PC-3 (cell line): ENCODE data around the gene TIMM17A. TPM values are rescaled to one million over a fixed set of nuclear protein-coding genes. Genes with fewer than 3 reads are reported as not detected.

ENCODE experiments used
- ATAC-seq: fragments of 200-7000 bp; cut with Tn5 transposase; 2 replicates; pipeline ENCODE4 v1.9.1; 2020; ENCODE audit warnings: mild to moderate bottlenecking, moderate library complexity
- BruUV-seq: library from RNA; stranded (reverse); fragments of 400-500 nt; replicated peaks from 2 replicates; lab custom pipeline; 2021; lab: Mats Ljungman, UMichigan
- CTCF ChIA-PET: fragments of 300-600 bp; sonication (Branson Sonifier 250); formaldehyde crosslinking; loops from one replicate; lab custom pipeline; 2022; ENCODE audit warnings: antibody characterized with exemption; lab: Charles Lee
- POLR2A ChIA-PET: fragments of 300-600 bp; sonication (Branson Sonifier 250); formaldehyde crosslinking; loops from one replicate; lab custom pipeline; 2022; ENCODE audit warnings: antibody characterized with exemption; ENCODE audit not compliant: unreplicated experiment; lab: Charles Lee
- DNase-seq: peaks from one replicate; pipeline ENCODE4 v3.0.0-alpha.2; 2015
- H2AFZ ChIP-seq: fragments of 300-600 bp; sonication (generic); 2 replicates; pipeline ENCODE4 v1.6.0; 2016; ENCODE audit warnings: antibody characterized with exemption, low read length
- H3F3A ChIP-seq: fragments of 300-600 bp; sonication (generic); one replicate; pipeline ENCODE4 v1.6.0; 2017; ENCODE audit warnings: antibody characterized with exemption, low read length, control low read depth, mild to moderate bottlenecking; ENCODE audit not compliant: unreplicated experiment
- H3K27ac ChIP-seq: fragments of 300-600 bp; sonication (generic); 2 replicates; pipeline ENCODE4 v1.5.1; 2016; ENCODE audit warnings: mild to moderate bottlenecking, low read length
- H3K27me3 ChIP-seq: fragments of 300-600 bp; sonication (generic); 2 replicates; pipeline ENCODE4 v1.6.1; 2016; ENCODE audit warnings: low read length, mixed read lengths
- H3K36me3 ChIP-seq: fragments of 300-600 bp; sonication (generic); 2 replicates; pipeline ENCODE4 v1.6.1; 2016; ENCODE audit warnings: low read depth, mixed run types, low read length, mixed read lengths
- H3K4me1 ChIP-seq: fragments of 300-600 bp; sonication (generic); 2 replicates; pipeline ENCODE4 v1.5.1; 2016; ENCODE audit warnings: low read length; ENCODE audit not compliant: insufficient read depth
- H3K4me2 ChIP-seq: fragments of 300-600 bp; sonication (generic); 2 replicates; pipeline ENCODE4 v1.6.0; 2016; ENCODE audit warnings: low read length
- H3K4me3 ChIP-seq: fragments of 300-600 bp; sonication (generic); 2 replicates; pipeline ENCODE4 v1.5.1; 2016; ENCODE audit warnings: mild to moderate bottlenecking, low read length, mixed read lengths
- H3K79me2 ChIP-seq: fragments of 300-600 bp; sonication (generic); 2 replicates; pipeline ENCODE4 v1.6.1; 2017; ENCODE audit warnings: low read length, mixed read lengths
- H3K9ac ChIP-seq: fragments of 300-600 bp; sonication (generic); 2 replicates; pipeline ENCODE4 v1.6.0; 2016; ENCODE audit warnings: mild to moderate bottlenecking, low read length
- H3K9me2 ChIP-seq: fragments of 300-600 bp; sonication (generic); replicated peaks from 2 replicates; pipeline ENCODE4 v1.6.1; 2016; ENCODE audit warnings: mixed run types, low read length, mixed read lengths
- H3K9me3 ChIP-seq: fragments of 300-600 bp; sonication (generic); 2 replicates; pipeline ENCODE4 v1.6.1; 2016; ENCODE audit warnings: low read length, mixed read lengths
- H4K20me1 ChIP-seq: fragments of 300-600 bp; sonication (generic); 2 replicates; pipeline ENCODE4 v1.6.1; 2016; ENCODE audit warnings: low read length, mixed read lengths
- EZH2 ChIP-seq: fragments of 300-600 bp; sonication (generic); IDR thresholded peaks from one replicate; pipeline ENCODE4 v1.6.1; 2017; ENCODE audit warnings: antibody characterized with exemption, mild to moderate bottlenecking, low read length; ENCODE audit not compliant: unreplicated experiment
- EZH2phosphoT487 ChIP-seq: fragments of 300-600 bp; sonication (generic); IDR thresholded peaks from 2 replicates; pipeline ENCODE4 v1.6.1; 2018; ENCODE audit warnings: mild to moderate bottlenecking, antibody characterized with exemption, low read length, borderline replicate concordance
- intact Hi-C: fragments of 100-400 bp; cut with micrococcal nuclease; formaldehyde crosslinking; loops from 2 replicates; pipeline ENCODE4 v1.9.0; 2023
- total RNA-seq: library from RNA; depleted of rRNA; stranded (reverse); fragments of >200 nt; gene quantifications from 2 replicates; pipeline ENCODE4 v1.2.3, GENCODE V29; 2014
- TF ChIP-seq, protein P1 (sequence below): fragments of 300-600 bp; sonication (generic); conservative IDR thresholded peaks from 2 replicates; pipeline ENCODE4 v1.5.1; 2017; ENCODE audit warnings: antibody characterized with exemption, low read depth, mild to moderate bottlenecking, low read length

Gene TIMM17A
- total RNA-seq, 1 experiment from 2014 or later, result 57.7 TPM

DNA sequence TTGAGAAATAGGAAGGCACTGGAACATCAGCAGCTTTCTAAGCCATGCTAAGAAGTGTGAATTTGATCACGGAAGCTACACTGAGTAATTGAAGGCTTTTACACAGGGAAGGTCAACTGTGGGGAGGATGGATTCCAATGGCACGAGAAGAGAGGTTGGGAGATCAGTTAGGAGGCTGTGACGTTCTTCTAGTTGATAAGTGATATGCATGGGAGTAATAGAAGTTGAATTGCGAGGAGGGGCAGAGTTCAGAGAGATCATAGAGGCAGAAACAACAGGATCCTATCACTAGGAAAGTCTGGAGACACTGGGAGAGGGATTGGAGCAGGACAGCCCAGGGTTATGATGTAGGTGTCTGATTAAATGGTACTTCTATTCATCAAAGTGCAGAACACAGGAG, 25.2 kb upstream of the TIMM17A start:
- H3K9me3 ChIP-seq, result no peaks in the 10 kb centered on the region
- BruUV-seq, result no TSS peak
- ChIA-PET CTCF (no interaction called here), POLR2A (no interaction called here)
- H3K4me3 ChIP-seq, result no peak overlapping the region
- H3K9ac ChIP-seq, result no peak overlapping the region
- H3K9me2 ChIP-seq, result no peaks in the 10 kb centered on the region
- H3K27me3 ChIP-seq, result no peaks in the 10 kb centered on the region
- H3K27ac ChIP-seq, result no peak overlapping the region
- H2AFZ ChIP-seq, result no peak overlapping the region
- H3K4me2 ChIP-seq, result no peak overlapping the region
- no peak for TF ChIP-seq EZH2
- TF ChIP-seq, protein P1, sequence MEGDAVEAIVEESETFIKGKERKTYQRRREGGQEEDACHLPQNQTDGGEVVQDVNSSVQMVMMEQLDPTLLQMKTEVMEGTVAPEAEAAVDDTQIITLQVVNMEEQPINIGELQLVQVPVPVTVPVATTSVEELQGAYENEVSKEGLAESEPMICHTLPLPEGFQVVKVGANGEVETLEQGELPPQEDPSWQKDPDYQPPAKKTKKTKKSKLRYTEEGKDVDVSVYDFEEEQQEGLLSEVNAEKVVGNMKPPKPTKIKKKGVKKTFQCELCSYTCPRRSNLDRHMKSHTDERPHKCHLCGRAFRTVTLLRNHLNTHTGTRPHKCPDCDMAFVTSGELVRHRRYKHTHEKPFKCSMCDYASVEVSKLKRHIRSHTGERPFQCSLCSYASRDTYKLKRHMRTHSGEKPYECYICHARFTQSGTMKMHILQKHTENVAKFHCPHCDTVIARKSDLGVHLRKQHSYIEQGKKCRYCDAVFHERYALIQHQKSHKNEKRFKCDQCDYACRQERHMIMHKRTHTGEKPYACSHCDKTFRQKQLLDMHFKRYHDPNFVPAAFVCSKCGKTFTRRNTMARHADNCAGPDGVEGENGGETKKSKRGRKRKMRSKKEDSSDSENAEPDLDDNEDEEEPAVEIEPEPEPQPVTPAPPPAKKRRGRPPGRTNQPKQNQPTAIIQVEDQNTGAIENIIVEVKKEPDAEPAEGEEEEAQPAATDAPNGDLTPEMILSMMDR, result no peak
- TF ChIP-seq EZH2phosphoT487, result no peak
- H3K4me1 ChIP-seq, result no peaks in the 10 kb centered on the region
- no peaks in the 10 kb centered on the region for H3F3A ChIP-seq
- H4K20me1 ChIP-seq, result no peaks in the 10 kb centered on the region
- no peak for ATAC-seq
- no peak for DNase-seq
- intact Hi-C loops, result loop anchor here (5.0 kb wide), 1 partner anchor 33 kb away; no protein-coding TSS in a partner anchor
- H3K79me2 ChIP-seq, result no peaks in the 10 kb centered on the region
- no peaks in the 10 kb centered on the region for H3K36me3 ChIP-seq

DNA sequence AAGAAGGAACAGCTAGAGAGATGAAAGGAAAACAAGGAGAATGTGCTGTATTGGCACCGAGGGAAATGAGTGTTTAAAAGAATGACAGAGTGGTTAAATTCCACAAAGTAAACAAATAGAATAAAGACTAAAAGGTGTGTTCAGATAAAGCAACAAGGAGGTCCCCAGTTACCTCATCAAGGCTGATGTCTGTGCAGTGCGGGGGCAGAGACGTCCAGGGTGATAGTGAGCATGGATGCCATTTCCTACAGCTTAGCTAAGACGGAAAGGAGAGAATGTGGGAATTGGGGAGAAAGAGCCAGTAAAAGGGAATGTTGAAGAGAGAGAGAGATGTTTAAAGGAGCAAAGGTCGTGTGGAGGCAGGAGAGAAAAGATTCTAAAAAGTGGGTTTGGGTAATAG, 24.5 kb upstream of the TIMM17A start:
- Histone ChIP-seq H3F3A (no peaks in the 10 kb centered on the region), H3K4me3 (no peak overlapping the region), H3K9me2 (no peaks in the 10 kb centered on the region), H2AFZ (no peak overlapping the region), H3K79me2 (no peaks in the 10 kb centered on the region), H3K27ac (no peak overlapping the region), H3K9me3 (no peaks in the 10 kb centered on the region), H3K36me3 (no peaks in the 10 kb centered on the region), H3K4me1 (no peaks in the 10 kb centered on the region), H3K9ac (no peak overlapping the region), H3K27me3 (no peaks in the 10 kb centered on the region), H4K20me1 (no peaks in the 10 kb centered on the region), H3K4me2 (no peak overlapping the region)
- ATAC-seq (no peak), DNase-seq (no peak)
- CTCF ChIA-PET, result no interaction called here
- BruUV-seq, result no TSS peak
- POLR2A ChIA-PET, result interaction anchor here (0.6 kb wide), 1 partner anchor 15 kb away, joined by 4 read pairs; the partner anchor contains the start of gene LMOD1
- intact Hi-C loops, result loop anchor here (5.0 kb wide), 1 partner anchor 34 kb away; no protein-coding TSS in a partner anchor
- TF ChIP-seq EZH2 (no peak), EZH2phosphoT487 (no peak)
- TF ChIP-seq, protein P1, result no peak

DNA sequence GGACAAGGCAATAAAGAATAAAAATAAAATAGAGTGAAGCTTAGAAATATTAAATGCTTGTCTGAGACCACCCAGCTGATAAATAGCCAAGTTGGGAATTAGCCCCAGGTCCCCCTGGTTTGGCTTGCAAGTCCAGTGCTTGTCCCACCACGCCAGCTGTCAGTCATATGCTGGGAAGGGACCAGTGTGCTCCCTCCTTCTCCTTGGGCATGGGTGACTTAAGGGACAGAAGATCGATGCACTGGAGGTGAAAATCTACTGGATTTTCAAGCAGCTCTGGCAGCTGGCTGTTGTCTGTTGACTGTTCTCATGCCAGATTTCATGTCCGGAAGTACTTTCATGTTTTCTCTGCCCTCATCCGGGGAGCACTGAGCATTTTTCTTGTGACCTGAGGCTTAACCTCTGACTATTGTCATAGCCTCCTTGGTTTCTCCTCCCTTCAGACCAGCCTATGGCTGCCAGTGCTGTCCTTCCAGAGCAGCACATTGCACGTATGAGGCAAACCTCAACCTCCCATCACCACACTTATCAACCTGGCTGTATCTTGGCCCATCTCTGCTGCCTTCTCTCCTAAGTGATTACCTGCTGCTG, 21.4 kb upstream of the TIMM17A start:
- H3K9me2 ChIP-seq, result no peaks in the 10 kb centered on the region
- H3K9me3 ChIP-seq, result no peaks in the 10 kb centered on the region
- H3K4me3 ChIP-seq, result no peak overlapping the region
- H3K4me2 ChIP-seq, result no peak overlapping the region
- CTCF ChIA-PET, result no interaction called here
- H3K27me3 ChIP-seq, result no peaks in the 10 kb centered on the region
- TF ChIP-seq EZH2 (no peak), EZH2phosphoT487 (no peak)
- TF ChIP-seq, protein P1, result no peak
- H3F3A ChIP-seq, result no peaks in the 10 kb centered on the region
- intact Hi-C loops, result loop anchor here (5.0 kb wide), 1 partner anchor 37 kb away; no protein-coding TSS in a partner anchor
- H3K79me2 ChIP-seq, result no peaks in the 10 kb centered on the region
- peaks cover 6% of the 10 kb centered on the region; the same call in 1 of the 2 replicates for H3K4me1 ChIP-seq
- DNase-seq, result no peak
- no peaks in the 10 kb centered on the region for H4K20me1 ChIP-seq
- no peaks in the 10 kb centered on the region for H3K36me3 ChIP-seq
- H3K27ac ChIP-seq, result no peak overlapping the region
- H2AFZ ChIP-seq, result no peak overlapping the region
- no TSS peak for BruUV-seq
- no peak for ATAC-seq
- POLR2A ChIA-PET, result no interaction called here
- H3K9ac ChIP-seq, result no peak overlapping the region
